T-helper 9 cell (primary cell): ENCODE results near the gene GSTO1.
A peak's percentile ranks its signal among the peaks of the same experiment; 100 is the strongest.
"Not testable (repeated sequence)": the region's sequence is repeated elsewhere in the genome, so short reads cannot be mapped to it uniquely, and the experiment has no call there.

Experiments used
- DNase-seq: peaks from one replicate; pipeline ENCODE4 v3.0.0-alpha.2; 2020
- total RNA-seq, 2 donors: gene quantifications; one replicate each; lab custom pipeline; 2026; lab: John Stamatoyannopoulos, UW

Gene GSTO1
- 17.9 to 77.2 reads per million in 2 donors for total RNA-seq

DNA sequence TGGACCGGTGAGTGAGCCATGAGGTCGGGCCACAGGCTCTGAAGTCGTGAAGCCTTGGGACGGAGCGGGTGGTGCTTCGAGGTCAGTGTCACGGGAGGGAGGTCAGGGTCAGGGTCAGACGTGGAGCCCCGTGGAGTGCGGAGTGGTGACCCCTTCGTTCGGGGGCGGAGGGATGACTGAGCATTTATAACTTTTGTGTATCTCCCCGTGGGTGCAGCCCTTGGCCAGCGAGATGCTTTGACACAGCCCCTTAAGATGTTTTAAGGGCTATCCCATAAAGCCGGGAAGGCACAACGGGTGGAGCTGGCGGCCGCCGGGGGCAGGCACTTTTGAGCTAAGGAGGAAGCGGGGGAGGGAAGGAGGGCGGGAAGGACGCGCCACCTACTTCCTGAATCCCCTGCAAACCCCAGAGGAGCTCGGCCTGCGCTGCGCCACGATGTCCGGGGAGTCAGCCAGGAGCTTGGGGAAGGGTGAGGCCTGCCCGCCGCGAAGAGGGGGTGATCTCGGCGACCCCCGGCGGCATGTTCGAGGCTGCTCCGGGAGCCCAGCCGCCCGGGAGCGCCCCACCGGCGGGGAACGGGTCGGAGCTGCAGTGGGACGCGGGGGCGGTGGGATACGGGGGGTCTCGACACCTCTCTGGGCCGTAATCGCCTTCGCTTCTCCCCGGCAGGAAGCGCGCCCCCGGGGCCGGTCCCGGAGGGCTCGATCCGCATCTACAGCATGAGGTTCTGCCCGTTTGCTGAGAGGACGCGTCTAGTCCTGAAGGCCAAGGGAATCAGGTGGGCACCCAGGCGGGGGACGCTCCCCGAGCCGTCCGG lies at the start of gene GSTO1:
Gene GSTO1, plus strand, starts transcription at position 400 of the 818 bp plus-strand sequence. Its CDS starts 37 bp downstream, at position 437.
- DNase-seq, result peak; percentile 44

DNA sequence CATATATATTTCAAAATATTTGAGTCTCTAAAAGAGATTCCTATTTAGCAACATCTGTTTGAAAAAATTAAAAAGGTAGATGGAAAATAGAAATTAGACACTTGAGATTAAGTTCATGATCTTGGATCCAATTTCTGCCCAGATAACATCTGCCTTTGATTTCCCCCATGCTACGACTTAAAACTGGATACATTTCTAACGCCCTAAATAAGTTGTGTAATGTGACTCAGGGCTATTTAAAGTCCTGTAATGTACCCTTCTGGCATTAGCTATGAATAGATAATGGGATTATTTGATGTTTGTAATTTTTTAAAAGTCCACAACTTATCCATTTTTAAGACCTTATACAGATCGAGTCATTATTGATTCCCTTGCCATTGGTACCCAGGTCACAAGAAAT lies 46.0 kb upstream of the GSTO1 start:
- DNase-seq, result no peak

DNA sequence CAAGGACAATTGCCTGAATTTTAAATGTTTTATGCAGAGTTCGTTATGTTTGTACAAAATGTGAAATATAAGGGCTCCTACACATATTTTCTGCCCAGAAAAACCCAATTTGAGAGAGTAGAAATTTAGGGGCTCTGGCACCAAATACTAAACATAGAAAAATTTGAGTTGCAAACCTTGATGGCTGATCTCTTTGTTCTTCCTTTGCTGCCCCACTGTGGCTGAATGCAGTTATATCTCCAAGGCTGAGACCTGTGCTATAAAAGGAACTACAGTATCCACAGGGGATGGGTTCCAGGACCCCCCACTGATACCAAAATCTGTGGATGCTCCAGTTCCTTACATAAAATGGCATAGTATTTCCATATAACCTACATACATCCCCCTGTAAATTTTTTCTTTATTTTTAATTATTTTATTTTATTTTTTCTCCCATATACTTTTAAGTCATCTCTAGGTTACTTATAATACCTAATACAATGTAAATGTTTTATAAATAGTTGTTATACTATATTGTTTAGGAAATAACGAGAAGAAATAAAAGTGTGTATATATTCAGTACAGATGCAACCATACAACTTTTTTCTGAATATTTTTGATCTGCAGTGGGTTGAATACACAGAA lies 45.0 kb upstream of the GSTO1 start:
- peak; percentile 11 for DNase-seq

DNA sequence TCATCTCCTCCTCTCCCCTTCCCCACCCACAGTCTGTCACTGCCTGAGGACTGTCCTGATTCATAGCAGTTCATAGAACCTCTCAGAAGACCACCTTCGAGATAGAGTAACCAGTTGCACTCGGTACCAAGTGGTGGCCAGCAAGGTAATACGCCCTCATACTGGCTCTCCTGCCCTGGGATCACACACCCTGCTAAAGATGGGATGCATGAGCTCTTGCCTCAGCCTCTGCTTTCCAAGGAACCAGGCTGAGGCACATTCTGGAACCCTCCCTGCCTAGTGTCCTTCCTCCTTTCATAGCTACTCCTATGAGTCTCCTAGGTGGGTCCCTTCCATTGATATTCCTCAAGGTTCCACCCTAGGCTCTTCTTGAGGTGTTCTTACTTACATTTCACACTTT lies 38.1 kb upstream of the GSTO1 start:
- no peak for DNase-seq

DNA sequence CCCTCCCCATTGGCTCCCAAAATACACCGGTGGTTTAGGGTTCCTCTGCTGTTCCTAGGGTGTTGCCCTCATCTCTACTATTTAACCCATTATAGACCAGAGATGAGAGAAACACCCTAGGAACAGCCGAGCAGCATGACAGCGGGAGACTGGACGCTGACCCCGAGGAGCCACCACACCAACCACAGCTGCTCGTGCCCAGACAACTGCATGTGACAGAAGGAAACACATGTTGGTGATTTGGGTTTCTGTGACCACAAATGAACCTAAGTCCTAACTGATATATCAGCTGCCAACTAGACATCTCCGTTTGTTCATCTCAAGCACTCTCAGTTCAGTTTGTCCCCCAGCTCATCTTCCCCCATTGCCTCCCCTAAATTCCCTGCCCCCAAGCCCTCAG lies 35.9 kb upstream of the GSTO1 start:
- no peak for DNase-seq

DNA sequence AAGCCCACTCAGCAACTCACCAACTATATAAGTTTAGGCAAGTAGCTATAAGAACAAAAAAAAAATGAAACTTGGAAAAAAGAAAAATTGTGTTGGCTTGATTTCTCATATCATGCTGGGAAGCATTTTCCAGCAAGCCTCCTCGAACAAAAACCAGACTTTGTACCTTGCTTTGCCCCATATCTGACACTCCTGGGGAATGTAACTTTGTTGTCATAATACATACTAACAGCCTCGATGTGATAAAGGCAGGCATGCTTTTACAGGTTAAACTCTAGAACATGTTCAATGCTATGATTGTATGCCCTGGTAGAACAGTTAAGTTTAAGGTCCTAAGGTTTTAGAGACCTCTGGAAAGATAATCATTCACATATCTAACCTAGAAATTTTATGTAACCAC lies 34.2 kb upstream of the GSTO1 start:
- no peak for DNase-seq

- no peak for DNase-seq
These were observed 31.4 kb upstream of the GSTO1 start for GRCh38 chr10:104223304-104223703.

DNA sequence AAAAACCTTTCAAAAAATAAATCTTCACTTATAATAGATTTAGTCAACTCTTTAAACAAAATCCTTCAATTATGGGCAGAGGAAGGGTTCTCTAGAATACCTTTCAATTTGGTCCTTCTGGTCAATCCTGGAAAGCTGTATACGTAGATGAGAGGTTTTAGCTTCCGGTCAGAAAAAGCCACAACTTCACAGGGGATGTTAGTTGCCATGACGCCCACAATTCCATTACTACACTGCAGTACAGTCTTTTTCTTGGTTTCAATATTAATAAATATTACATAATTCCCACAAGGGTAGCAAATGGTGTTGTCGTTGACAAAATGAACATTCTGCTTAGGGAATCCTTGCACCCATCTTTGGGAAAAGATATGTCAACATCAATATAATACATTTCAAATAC lies 24.2 kb upstream of the GSTO1 start:
- DNase-seq, result no peak

- DNase-seq, result peak; percentile 100
These were observed 22.7 kb upstream of the GSTO1 start, which contains the start of gene CFAP43 for GRCh38 chr10:104231784-104232612. Gene CFAP43, minus strand, starts transcription at chr10:104232364. Its CDS starts 118 bp downstream, at chr10:104232246.

DNA sequence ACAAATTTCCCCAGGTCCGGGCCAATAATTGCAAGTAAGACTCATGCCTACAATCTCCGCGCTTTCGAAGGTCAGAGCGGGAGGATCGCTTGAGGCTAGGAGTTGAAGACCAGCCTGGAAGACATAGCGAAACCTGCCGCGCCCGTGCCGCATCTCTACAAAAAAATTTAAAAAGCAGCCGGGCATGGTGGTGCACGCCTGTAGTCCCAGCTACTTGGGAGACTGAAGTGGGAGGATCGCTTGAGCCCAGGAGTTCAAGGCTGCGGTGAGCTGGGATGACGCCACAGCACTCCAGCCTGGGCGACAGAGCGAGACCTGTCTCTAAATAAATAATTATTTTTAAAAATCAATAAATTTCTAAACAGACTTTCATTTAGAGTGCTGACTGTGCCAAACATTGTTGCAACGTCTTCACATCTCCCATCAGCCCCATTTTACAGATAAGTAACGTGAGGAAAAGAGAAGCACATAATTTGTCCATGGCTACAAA lies 22.0 kb upstream of the GSTO1 start:
- no peak for DNase-seq

- DNase-seq, result no peak
These were observed 20.9 kb upstream of the GSTO1 start for GRCh38 chr10:104233817-104234216.

DNA sequence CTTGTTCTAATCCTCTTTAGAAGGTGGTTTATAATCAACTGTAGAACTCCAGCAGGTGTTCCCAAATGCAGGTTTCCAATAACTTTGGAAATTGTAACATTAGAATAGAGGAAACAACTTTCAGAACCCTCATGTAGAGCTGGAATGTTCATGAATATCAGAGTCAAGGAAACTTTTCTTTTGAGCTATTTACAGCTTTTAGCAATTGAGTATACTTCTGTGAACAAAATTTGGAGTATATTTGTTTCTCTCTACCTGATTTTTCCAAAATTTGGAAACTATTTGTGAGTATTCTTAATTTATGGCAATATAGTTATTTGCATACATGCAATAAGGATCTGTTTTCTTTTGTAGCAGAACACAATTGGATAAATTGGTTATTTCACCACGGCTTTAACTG lies 19.8 kb upstream of the GSTO1 start:
- DNase-seq, result no peak

- DNase-seq, result no peak
These were observed 18.9 kb upstream of the GSTO1 start for GRCh38 chr10:104235801-104236200.

DNA sequence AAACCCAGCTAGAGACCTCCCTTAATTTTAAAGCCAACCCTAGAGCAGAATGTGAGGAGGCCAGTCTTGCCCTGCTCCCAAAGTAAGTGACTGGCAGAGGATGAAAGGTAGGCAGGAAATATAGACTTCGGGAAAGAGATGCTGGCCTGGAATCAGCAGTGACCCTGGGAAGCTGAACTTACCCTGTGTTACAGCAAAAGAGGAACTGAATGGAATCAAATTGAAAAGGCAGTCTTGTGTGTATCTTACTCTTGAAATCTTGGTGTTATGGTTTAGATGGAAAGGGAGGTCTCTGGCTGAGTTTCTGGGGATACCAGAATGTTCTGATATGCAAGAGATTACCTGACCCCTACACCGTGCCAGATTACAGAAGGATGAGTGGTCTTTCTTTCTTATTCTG lies 14.6 kb upstream of the GSTO1 start:
- DNase-seq, result no peak

DNA sequence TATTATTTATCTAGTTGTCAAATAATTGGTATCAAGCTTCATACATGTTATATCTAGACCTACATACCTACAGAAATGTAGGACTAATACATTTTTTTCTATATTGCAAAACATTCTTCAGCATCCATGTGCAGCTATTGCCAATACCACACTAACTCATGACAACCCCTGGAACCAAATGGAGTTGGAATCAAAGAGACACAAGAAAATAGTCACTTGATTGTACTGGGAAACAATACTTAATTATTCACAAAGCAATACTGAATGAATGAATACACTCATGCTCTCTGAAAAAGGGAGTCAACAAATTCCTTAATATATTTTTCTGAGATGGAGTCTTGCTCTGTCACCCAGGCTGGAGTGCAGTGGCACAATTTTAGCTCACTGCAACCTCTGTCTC lies 12.1 kb upstream of the GSTO1 start:
- no peak for DNase-seq

DNA sequence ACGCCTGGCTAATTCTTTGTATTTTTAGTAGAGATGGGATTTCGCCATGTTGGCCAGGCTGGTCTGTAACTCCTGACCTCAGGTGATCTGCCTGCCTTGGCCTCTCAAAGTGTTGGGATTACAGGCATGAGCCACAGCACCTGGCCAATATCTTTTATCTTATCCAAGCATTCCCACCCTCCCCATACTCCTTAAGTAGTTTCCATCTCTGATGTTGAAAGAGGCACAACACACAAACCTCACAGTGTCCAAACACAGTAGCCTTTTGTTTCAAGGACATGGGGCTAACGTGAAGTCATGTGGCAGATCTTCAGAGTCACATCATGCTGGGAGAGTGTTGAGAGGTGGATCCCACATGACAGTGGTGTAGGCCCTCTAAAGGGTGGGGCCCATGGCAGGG lies 11.7 kb upstream of the GSTO1 start:
- DNase-seq, result not testable (repeated sequence)

GRCh38 chr10:104243512-104243911 lies 11.2 kb upstream of the GSTO1 start:
- DNase-seq, result no peak

DNA sequence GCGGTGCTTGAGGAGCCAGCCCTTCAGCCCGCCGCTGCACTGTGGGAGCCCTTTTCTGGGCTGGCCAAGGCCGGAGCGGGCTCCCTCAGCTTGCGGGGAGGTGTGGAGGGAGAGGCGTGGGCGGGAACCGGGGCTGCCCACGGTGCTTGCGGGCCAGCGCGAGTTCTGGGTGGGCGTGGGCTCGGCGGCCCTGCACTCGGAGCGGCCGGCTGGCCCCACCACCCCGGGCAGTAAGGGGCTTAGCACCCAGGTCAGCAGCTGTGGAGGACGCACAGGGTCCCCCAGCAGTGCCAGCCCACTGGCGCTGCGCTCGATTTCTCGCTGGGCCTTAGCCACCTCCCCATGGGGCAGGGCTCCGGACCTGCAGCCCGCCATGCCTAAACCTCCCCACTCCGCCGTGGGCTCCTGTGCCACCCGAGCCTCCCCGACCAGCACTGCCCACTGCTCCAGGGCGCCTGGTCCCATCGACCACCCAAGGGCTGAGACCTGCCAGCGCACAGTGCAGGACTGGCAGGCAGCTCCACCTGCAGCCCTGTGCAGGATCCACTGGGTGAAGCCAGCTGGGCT lies 9.5 kb upstream of the GSTO1 start:
- no peak for DNase-seq

GRCh38 chr10:104246976-104247375 lies 7.7 kb upstream of the GSTO1 start:
- no peak for DNase-seq

DNA sequence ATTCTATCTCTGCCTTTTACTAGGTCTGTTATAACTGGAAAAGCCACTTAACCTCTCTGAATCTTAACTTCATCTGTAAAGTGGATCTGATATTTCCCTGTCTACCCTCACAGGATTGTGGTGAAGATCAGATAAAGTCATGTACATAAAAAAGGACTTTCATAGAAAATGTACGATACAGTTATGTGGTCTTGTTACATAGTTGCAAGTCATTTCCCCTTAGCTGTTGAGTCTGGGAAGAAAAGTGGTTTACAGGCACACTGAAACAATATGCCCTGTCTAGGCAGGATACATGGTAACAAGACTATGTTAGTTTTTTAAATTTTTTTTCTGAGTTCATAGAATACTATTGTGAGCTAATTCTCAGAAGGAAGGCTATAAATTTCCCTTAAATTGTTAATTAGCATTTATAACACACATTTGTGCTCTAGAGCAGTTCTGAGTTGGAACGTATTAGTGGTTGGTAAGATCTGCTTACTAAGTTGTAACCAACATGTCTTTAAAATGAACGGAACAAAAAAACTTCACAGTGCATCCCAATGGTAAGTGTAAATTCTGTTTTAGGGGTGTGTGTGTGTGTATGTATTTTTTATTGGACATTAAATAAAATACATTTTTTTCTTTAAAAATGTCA lies 7.1 kb upstream of the GSTO1 start:
- DNase-seq, result no peak

GRCh38 chr10:104248931-104249330 lies 5.8 kb upstream of the GSTO1 start:
- not testable (repeated sequence) for DNase-seq

GRCh38 chr10:104250371-104250770 lies 4.3 kb upstream of the GSTO1 start:
- no peak for DNase-seq
